Hair follicular keratinocyte (primary cell): Measurements from ENCODE around the gene HTR7. TPM values are rescaled to one million over a fixed set of nuclear protein-coding genes. Genes with fewer than 3 reads are reported as not detected.

ENCODE experiments used
- total RNA-seq: library from RNA; depleted of rRNA; stranded (reverse); fragments of >200 nt; gene quantifications from 2 replicates; pipeline ENCODE4 v1.2.3, GENCODE V29; 2015

Gene HTR7
- total RNA-seq, result 11.9 and 22.6 TPM in 2 replicates

GRCh38 chr10:90857635-90858460 is at the start of gene HTR7:
Gene HTR7 (minus strand): TSS chr10:90858039. CDS start chr10:90857671, 368 bp downstream.

GRCh38 chr10:90871766-90872647 is 14.2 kb upstream of the HTR7 start, which contains the start of gene RPP30:
Gene RPP30 (plus strand): TSS chr10:90871974. CDS start chr10:90871987, 13 bp downstream.

Other genes with a start within 250 kb of the HTR7 start
- gene RPP30, start 13.9 kb upstream of the HTR7 start, total RNA-seq, result 32.2 and 44.7 TPM in 2 replicates
- gene ANKRD1, start 63.0 kb upstream of the HTR7 start, total RNA-seq, result not detected in 2 replicates